Measurements from ENCODE around the gene DNAH9. TPM values are rescaled to one million over a fixed set of nuclear protein-coding genes. Genes with fewer than 3 reads are reported as not detected.

The DNAH9 gene
- total RNA-seq, 3 donors from 2014 or later (not counting 1 experiment from before 2014, with no cell fraction given) = not detected

DNA sequence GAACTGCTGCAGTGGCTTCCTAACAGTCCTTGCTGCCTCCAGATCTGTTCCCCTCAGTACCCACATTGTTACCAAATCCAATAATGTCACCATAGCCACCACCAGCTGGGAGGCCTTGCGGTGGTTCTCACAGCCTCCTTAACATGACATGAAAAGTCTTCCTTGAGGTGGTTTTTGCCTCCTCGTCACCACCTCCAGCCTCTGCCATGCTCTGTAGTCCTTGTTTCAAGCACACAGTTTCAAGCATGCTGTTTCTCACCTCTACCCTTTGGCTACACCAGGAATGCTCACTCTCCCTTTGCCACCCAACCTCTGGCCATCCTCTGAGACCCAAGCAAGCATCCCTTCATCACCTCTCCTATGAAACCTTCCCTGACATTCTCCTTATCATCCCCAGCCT lies 47.2 kb downstream of the DNAH9 start:
- 94% methylated on average over 2 of the region's 2 CpGs for WGBS (ENCODE audit: insufficient coverage)
- no peaks in the 10 kb centered on the region for H3K4me1 ChIP-seq (ENCODE audit: control insufficient read depth, insufficient read depth, low read length)
- Mint-ChIP-seq H3K27me3 (ENCODE audit: low read depth in 2 of 2) (no peaks in the 10 kb centered on the region), H3K4me1 (no peaks in the 10 kb centered on the region), H3K27ac (no peak overlapping the region), H3K4me3 (no peak overlapping the region), H3K9me3 (peaks cover 0 to 2% of the 10 kb centered on the region in 2 donors), H3K36me3 (no peaks in the 10 kb centered on the region)
- TF ChIP-seq, protein P1, sequence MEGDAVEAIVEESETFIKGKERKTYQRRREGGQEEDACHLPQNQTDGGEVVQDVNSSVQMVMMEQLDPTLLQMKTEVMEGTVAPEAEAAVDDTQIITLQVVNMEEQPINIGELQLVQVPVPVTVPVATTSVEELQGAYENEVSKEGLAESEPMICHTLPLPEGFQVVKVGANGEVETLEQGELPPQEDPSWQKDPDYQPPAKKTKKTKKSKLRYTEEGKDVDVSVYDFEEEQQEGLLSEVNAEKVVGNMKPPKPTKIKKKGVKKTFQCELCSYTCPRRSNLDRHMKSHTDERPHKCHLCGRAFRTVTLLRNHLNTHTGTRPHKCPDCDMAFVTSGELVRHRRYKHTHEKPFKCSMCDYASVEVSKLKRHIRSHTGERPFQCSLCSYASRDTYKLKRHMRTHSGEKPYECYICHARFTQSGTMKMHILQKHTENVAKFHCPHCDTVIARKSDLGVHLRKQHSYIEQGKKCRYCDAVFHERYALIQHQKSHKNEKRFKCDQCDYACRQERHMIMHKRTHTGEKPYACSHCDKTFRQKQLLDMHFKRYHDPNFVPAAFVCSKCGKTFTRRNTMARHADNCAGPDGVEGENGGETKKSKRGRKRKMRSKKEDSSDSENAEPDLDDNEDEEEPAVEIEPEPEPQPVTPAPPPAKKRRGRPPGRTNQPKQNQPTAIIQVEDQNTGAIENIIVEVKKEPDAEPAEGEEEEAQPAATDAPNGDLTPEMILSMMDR (IDR thresholded peaks at IDR 0.05) = no peak
- DNase-seq (no peak), ATAC-seq (no peak)
- H3K36me3 ChIP-seq (ENCODE audit: control insufficient read depth, insufficient read depth, low read length) = no peaks in the 10 kb centered on the region
- no peaks in the 10 kb centered on the region for H3K9me3 ChIP-seq (ENCODE audit: control insufficient read depth, insufficient read depth, low read length)
- no peak overlapping the region for H3K4me3 ChIP-seq (ENCODE audit: low read length)
- no peaks in the 10 kb centered on the region for H3K27me3 ChIP-seq (ENCODE audit: control insufficient read depth, insufficient read depth, low read length)
- no peak overlapping the region for H3K27ac ChIP-seq (ENCODE audit: low read length)
- intact Hi-C loops (cut with micrococcal nuclease) = no loop called here

DNA sequence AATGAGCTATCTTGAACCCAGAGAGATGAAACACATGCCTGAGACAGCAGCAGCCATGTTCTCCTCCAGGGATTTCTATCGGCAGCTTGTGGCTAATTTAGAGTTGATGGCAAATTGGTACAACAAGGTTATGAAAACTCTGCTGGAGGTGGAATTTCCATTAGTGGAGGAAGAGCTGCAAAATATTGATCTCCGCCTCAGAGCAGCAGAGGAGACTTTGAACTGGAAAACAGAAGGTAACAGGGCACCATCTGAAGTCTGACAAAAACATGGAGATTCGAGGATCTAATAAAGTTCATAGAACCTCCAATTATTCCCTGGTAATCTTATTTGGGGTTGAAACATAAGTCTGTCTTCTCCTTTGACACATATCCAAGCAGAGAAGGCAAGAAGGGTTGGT lies 52.8 kb downstream of the DNAH9 start:
- H3K27me3 ChIP-seq (ENCODE audit: control insufficient read depth, insufficient read depth, low read length) = no peaks in the 10 kb centered on the region
- no peaks in the 10 kb centered on the region for H3K4me1 ChIP-seq (ENCODE audit: control insufficient read depth, insufficient read depth, low read length)
- no peaks in the 10 kb centered on the region for H3K36me3 Mint-ChIP-seq
- TF ChIP-seq, protein P1 (IDR thresholded peaks at IDR 0.05) = no peak
- no peak overlapping the region for H3K27ac Mint-ChIP-seq
- WGBS (ENCODE audit: insufficient coverage) = 64% methylated on average over 3 of the region's 3 CpGs
- no peaks in the 10 kb centered on the region for H3K4me1 Mint-ChIP-seq
- no peaks in the 10 kb centered on the region for H3K27me3 Mint-ChIP-seq (ENCODE audit: low read depth in 2 of 2)
- H3K9me3 ChIP-seq (ENCODE audit: control insufficient read depth, insufficient read depth, low read length) = no peaks in the 10 kb centered on the region
- ATAC-seq (no peak), DNase-seq (no peak)
- H3K36me3 ChIP-seq (ENCODE audit: control insufficient read depth, insufficient read depth, low read length) = no peaks in the 10 kb centered on the region
- H3K9me3 Mint-ChIP-seq = peaks cover 0 to 3% of the 10 kb centered on the region in 2 donors
- H3K4me3 Mint-ChIP-seq = no peak overlapping the region
- intact Hi-C loops (cut with micrococcal nuclease) = no loop called here
- H3K27ac ChIP-seq (ENCODE audit: low read length) = no peak overlapping the region
- H3K4me3 ChIP-seq (ENCODE audit: low read length) = no peak overlapping the region

DNA sequence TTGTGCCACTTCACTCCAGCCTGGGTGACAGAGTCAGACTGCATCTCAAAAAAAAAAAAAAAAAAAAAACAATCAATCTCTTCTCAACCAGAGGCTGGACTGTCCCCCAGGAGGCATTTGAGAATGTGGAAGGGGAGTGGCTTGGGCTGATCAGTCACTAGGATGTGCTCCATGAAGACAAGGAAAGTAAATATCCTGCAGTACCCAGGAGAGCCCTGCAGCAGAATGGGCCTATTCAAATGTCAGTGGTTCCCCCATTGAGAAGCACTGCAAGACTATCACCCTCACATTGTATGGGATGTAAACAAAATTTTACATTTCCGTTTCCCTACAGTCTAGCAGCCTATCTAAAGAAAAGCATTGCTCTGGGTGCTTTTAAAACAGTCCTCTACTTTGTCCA lies 70.3 kb downstream of the DNAH9 start:
- no peak for DNase-seq
- peaks cover 6 to 13% of the 10 kb centered on the region in 2 donors for H3K9me3 Mint-ChIP-seq
- intact Hi-C loops (cut with micrococcal nuclease) = loop anchor here (10.0 kb wide), 1 partner anchor 46 kb away; no protein-coding TSS in a partner anchor
- H3K36me3 Mint-ChIP-seq = peaks cover 13% of the 10 kb centered on the region
- TF ChIP-seq, protein P1 (IDR thresholded peaks at IDR 0.05) = no peak
- Histone ChIP-seq H3K4me3 (ENCODE audit: low read length) (no peak overlapping the region), H3K27me3 (ENCODE audit: control insufficient read depth, insufficient read depth, low read length) (no peaks in the 10 kb centered on the region), H3K36me3 (ENCODE audit: control insufficient read depth, insufficient read depth, low read length) (no peaks in the 10 kb centered on the region), H3K27ac (ENCODE audit: low read length) (no peak overlapping the region), H3K4me1 (ENCODE audit: control insufficient read depth, insufficient read depth, low read length) (no peaks in the 10 kb centered on the region), H3K9me3 (ENCODE audit: control insufficient read depth, insufficient read depth, low read length) (no peaks in the 10 kb centered on the region)
- no peak for ATAC-seq
- no peaks in the 10 kb centered on the region for H3K4me1 Mint-ChIP-seq
- H3K4me3 Mint-ChIP-seq = no peak overlapping the region
- 60% methylated on average over 1 of the region's 1 CpG for WGBS (ENCODE audit: insufficient coverage)
- H3K27me3 Mint-ChIP-seq (ENCODE audit: low read depth in 2 of 2) = no peaks in the 10 kb centered on the region
- no peak overlapping the region for H3K27ac Mint-ChIP-seq

DNA sequence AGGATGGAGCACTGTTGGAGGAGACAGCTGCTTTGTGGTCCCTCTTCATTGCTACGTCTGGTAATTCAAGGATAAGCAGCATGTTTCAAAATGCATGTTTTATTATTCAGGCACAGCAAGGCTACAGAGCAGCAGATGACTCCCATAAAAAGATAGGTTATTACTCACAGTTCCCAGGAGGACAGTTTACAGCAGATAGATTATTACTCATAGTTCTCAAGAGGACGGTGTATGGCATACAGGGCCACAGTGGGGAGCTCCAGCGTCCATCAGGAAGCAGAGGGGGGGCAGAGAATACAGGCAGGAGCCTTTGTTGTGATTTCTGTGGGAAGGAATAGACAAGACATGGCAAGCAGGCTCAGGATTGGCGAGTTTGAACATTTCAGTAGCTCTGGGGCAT lies 72.9 kb downstream of the DNAH9 start:
- WGBS (ENCODE audit: insufficient coverage) = 59% methylated on average over 4 of the region's 4 CpGs

More for the DNA sequence above, 72.9 kb downstream of the DNAH9 start:
- Mint-ChIP-seq H3K27ac (no peak overlapping the region), H3K36me3 (no peaks in the 10 kb centered on the region), H3K9me3 (peaks cover 3 to 5% of the 10 kb centered on the region in 2 donors), H3K4me3 (no peak overlapping the region), H3K4me1 (no peaks in the 10 kb centered on the region), H3K27me3 (ENCODE audit: low read depth in 2 of 2) (no peaks in the 10 kb centered on the region)
- no peaks in the 10 kb centered on the region for H3K36me3 ChIP-seq (ENCODE audit: control insufficient read depth, insufficient read depth, low read length)
- no peaks in the 10 kb centered on the region for H3K9me3 ChIP-seq (ENCODE audit: control insufficient read depth, insufficient read depth, low read length)
- no peaks in the 10 kb centered on the region for H3K4me1 ChIP-seq (ENCODE audit: control insufficient read depth, insufficient read depth, low read length)
- intact Hi-C loops (cut with micrococcal nuclease) = no loop called here
- no peak for DNase-seq
- no peak overlapping the region for H3K27ac ChIP-seq (ENCODE audit: low read length)
- TF ChIP-seq, protein P1 (IDR thresholded peaks at IDR 0.05) = no peak
- no peaks in the 10 kb centered on the region for H3K27me3 ChIP-seq (ENCODE audit: control insufficient read depth, insufficient read depth, low read length)
- no peak for ATAC-seq
- no peak overlapping the region for H3K4me3 ChIP-seq (ENCODE audit: low read length)

Data from natural killer cell (primary cell).